NCI-H1930 (cell line): ENCODE results near the gene TAF11L14.

ENCODE experiments used
- DNase-seq, 2 experiments: peaks; one replicate each; lab custom pipeline; 2025; lab: John Stamatoyannopoulos, UW

The TAF11L14 gene

GRCh38 chr5:17679597-17680203, 45.4 kb downstream of the TAF11L14 start:
- DNase-seq = no peak

- DNase-seq = no peak
These were observed 46.5 kb downstream of the TAF11L14 start for GRCh38 chr5:17680737-17681136.
